GM18507 (cell line): ENCODE measurements around the gene RTP5.
A peak's percentile ranks its signal among the peaks of the same experiment; 100 is the strongest.

ENCODE experiments used
- DNase-seq: peaks from one replicate; pipeline ENCODE4 v3.0.0; 2011; ENCODE audit warnings: low read depth; ENCODE audit not compliant: insufficient read length; ENCODE audit errors: extremely low spot score
- FAIRE-seq: peaks from 2 replicates; lab custom pipeline; 2011; peaks lifted over from hg19 to GRCh38; lab: Jason Lieb, UNC

The RTP5 gene

DNA sequence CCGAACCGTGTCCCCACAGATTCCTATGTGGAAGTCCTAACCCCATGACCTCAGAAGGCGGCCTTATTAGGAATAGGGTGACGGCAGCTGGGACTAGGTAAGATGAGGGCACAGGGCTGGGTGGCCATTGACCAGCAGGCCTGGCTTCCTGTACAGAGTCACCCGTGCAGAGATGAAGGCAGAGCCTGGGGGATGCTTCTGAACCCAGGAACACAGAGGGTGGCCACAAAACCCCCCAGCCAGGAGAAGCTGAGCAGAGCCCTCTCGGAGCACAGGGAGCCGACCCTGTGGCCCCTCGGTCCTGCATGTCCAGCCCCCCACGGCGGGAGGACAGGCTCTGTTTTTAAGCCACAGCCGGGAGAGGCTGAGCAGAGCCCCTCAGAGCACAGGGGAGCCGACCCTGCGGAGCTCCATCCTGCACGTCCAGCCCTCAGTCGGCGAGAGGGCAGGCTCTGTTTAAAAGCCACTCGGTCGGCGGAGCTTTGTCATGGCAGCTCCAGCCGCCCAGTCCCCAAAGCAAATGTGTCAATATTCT, 13.6 kb upstream of the RTP5 start:
- no peak for FAIRE-seq

DNA sequence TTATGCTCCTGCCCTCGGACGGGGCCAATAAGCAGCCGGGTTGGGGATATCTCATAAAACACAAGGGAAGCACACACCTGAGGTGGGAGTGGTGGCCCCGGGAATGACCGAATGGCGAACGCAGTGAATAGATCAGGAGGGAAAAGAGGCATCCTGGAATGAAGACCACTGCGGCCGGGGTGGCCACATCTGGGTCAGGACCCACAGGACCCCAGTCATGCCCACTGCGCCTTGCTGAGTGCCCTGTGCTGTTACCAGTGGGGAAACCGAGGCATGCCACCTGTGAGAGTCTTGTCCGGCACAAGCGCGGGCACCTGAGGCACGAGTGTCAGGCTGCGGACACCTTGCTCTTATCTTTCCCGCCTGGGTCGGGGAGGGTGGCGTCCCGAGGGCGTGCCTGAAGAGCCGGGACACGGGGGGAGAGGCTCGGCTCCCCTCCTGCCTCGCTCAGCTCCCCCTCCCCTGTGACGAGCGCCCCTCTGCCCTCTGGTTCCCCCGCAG, 12.4 kb upstream of the RTP5 start:
- FAIRE-seq (no peak), DNase-seq (no peak)

More for the DNA sequence above, 13.6 kb upstream of the RTP5 start:
- no peak for DNase-seq

DNA sequence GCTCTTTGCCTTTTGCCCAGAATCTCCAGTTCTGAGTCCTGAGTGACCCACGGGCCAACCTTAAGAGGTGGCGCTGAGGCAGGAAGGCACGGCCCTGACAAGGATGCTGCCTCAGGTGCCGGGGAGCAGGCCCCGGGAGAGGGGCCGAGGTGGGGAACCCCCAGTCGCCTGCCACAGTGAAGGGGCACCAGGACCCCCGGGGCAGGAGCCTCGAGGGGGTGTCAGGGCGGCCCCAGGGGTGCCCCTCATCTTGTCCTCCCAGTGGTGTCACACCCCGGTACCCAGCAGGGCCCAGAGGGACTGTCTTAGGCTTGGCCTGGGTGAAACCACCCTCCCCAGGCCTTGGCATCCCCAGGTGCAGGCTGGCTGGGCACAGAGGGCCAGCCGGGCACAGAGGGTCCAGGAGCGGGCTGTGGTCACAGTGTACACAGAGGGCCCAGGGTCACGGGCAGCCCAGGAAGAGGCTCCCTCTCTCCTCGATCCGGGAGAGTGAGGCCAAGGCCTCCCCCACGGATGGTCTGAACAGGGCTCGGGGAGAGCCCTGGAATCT, 11.9 kb upstream of the RTP5 start:
- no peak for DNase-seq
- no peak for FAIRE-seq

DNA sequence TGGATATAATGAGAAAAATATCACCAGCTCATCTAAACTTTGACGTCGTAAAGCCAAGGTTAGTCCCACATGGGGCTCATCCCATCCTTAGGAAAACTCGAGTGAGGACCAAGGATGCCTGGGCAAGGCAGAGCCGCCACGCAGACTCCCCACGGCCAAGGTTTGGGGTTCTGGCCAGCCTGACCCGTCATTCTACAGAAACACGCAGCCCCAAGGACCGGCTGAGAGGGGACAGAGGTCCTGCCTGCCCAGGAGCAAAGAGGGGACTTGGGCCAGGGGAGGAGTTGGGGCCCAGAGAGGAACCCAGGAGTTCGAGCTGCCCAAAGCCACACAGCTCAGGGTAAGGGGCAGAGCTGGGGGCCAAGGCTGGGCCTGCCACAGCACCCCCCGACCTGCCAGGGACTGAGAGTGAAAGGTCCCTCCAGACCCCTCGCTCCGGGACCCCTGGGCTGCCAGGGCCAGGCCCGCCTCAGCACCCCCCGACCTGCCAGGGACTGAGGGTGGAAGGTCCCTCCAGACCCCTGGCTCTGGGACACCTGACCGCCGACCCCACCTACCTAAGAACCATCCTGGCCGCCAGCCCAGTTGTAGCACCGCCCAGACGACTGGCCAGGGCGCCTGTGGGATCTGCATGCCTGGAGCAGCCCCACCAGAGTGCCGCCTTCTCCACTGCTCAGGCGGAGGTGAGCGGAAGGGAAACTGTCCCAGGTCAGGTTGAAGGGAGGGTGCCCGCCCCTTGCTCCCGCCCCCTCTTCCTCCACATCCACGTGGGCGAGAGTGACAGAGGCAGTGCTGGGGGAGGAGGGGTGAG, 11.1 kb upstream of the RTP5 start, which contains the start of gene PDCD1:
Gene PDCD1, minus strand, starts transcription at position 689 of the 811 bp plus-strand sequence. Its CDS starts 56 bp downstream, at position 633.
- DNase-seq (peak; percentile 65), FAIRE-seq (peak; percentile 79)

DNA sequence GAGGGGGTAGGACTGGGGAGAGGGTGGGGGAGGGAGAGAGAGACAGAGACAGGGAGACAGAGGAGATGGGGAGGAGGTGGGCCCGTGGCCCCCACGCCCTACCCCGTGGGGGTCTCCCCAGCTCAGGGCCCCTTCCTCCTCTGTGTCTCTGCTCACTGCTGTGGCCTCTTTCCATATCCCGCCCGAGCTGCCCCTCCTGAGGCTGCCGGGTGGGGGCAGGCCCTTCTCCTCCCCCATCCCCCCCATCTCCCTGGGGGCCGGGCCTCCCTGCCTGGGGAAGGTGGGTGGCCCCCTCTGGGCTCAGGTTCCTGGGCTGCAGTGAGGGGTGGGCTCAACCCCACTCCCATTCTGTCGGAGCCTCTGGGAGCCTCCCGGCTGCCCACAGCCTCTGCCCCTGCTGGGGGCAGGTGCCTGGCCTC, 10.5 kb upstream of the RTP5 start:
- FAIRE-seq (no peak), DNase-seq (no peak)

DNA sequence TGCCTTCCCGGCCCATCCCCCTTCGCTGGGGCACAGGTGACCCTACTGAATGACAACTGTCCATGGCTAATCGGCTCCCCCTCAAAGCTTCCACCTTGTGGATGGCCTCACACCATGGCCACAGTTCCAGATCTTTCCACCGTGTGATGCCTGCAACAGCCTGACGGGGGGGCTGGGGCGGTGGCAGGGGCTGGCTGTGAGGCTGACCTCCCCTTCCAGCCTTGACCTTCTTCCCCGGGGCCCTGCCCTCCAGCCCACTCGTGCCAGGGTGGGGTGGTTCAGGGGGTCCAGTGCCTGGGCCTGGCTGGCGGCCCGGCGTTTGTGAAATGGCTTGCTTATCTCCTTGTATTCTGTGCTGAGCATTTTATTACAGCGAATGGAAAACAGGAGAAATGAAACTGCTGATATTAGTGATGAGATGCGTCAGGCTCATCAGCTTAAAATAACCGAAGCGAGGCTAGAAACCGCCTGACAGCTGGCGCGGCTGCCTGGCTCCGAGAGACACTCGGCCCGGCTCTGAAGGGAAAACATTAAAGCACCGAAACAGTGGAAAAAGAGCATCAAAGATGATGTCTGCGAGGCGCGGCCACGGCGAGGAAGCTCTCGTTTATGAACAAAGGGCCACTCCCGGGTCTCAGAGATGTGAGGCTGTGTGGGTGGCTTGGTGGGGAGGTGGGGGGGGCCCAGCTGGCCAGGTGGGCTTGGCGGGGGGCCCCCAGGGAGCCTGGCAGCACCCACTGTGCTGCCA, 9.9 kb upstream of the RTP5 start:
- FAIRE-seq = peak; percentile 96

DNA sequence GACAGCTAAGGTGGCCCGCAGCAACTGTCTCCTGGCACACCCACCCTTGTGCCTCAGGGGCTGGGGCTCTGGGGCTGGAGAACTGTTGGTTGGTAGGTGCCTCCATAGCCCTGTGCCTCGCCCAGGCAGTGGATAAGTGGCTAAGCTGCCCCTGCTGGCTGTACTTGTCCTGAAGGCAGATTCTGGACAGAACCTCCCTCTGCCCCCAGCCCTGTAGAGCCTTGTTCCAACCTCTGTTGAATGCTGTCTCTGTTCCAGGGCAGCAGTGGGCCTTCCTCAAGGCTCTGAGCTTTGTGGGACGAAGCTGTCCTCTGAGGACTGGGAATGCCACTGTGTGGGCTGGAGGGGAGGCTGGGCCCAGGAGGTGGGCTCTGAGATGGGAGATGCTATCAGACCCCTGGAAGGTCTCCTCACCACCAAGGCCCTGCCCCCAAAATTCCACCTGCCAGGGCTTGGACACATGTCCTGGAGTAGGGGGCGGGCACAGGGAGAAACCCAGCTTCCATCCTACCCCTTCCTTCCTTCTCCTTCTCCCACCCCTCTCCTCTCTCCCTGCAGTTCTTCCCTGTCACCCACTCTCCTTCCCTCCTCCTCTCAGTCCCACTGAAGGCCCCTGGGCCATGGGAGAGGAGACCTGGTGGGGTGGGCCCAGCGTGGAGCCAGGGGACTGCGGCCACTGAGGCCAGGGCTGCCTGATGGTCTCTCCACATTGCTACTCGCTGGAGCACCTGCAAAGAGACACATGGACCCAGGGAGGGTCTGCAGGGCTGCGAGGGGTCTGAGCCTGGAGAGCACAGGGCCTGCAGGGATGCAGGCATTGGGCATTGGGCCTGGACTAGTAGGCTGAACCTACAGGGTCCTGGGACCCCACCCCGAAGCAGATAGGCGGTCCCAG, 9.1 kb upstream of the RTP5 start:
- DNase-seq (no peak), FAIRE-seq (no peak)

More for the DNA sequence above, 9.9 kb upstream of the RTP5 start:
- DNase-seq = peak; percentile 62

DNA sequence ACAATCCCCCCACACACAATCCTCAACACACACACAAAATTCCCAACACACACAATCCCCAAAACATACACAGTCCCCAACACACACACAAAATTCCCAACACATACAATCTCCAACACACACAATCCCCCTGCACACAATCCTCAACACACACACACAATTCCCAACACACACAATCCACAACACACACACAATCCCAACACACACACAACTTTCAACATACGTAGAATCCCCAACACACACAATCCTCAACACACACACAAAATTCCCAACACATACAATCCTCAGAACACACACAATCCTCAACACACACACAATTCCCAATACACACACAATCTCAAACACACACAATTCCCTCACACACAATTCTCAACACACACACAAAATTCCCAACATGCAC, 8.3 kb upstream of the RTP5 start:
- no peak for FAIRE-seq
- no peak for DNase-seq

DNA sequence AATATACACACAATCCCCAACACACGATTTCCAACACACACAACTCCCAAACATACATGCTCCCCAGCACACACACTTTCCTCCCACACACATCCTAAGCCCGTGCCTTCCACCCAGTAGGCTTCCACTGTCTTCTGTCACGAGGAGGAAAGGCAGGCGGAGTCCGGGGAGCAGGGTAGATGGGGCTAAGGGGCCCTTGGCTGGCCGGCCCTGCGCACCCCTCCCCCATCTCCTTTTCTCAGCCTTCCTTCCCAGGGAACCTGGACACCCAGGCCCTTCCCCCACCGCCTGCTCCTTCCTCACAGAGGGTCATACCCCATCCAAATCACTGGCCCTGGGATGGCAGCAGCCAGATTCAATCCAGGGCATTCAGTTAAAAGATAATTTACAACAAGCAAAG, 7.4 kb upstream of the RTP5 start:
- DNase-seq (no peak), FAIRE-seq (no peak)

DNA sequence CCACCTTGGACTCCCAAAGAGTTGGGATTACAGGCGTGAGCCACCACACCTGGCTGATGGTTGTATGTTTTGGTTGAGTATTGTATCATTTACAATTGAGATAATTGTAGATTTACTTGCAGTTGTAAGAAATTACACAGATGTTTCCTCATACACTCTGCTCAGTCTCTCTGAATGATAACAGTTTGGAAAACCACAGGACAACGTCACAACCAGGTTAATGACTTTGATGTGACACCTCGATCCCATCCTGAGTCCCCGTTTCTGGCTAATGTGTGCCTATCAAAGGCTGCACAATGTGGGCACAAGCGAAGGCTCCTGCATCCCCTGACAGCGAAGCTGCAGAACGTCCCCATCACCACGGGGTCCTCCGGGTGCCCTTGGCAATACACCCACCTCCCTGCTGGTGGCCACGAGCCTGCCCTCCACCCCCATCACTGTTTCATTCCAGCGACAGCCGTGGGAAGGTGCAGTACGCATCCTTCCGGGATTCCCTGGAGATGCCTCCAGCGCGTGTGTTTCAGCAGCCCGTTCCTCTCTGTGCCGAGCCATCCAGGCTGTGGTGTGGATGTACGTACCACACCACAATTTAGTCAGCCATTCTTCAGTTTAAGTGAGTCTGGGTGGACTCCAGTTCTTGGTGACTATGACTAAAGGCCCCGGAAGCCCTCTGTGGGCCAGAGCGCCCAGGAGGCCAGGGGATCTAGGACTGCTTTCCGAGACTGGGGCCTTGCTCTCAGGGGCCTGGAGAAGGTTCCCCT, 6.6 kb upstream of the RTP5 start:
- no peak for FAIRE-seq
- DNase-seq = no peak

DNA sequence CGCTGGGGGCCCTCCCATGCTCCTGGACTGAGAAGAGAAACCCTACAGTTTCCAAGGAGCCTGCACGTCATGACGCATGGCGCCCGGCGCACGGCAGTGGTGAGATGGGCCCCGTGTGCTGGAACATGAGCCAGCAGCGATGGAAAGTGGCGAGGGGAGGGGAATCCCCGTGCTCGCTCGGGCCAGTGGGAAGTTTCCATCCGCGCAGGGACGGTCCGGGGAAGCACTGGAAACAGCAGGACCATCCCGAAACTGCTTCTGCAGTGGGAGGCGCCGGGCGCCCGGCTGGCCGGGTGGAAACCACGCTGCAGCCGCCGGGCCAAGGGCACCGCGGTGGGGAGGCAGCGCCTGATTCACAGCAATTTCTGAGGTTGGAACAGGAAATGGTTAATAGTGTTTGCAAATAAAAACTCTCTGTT, 6.0 kb upstream of the RTP5 start:
- peak; percentile 82 for FAIRE-seq
- no peak for DNase-seq

DNA sequence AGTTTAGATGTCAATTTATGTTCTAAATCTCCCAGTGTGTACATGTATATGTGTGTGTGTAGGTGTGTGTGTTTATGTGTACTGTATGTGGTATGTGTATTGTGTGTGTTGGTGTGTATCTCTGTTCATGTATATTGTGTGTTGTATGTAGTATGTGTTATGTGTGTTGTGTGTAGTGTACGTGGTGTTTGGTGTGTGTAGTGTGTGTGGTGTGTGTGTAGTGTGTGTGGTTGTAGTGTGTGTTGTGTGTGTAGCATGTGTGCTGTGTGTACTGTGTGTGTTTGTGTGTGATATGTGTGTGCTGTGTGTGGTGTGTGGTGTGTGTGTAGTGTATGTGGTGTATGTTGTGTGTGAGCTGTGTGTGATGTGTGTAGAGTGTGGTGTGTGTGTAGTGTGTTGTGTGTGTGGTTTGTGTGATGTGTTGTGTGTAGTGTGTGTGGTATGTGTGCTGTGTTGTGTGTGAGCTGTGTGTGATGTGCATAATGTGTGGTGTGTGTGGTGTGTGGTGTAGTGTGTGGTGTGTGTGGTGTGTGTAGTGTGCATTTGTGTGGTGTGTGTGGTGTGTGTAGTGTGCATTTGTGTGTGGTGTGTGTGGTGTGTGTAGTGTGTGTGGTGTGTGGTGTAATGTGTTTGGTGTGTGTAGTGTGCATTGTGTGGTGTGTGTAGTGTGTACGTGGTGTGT, 5.2 kb upstream of the RTP5 start:
- DNase-seq (no peak), FAIRE-seq (peak; percentile 82)

DNA sequence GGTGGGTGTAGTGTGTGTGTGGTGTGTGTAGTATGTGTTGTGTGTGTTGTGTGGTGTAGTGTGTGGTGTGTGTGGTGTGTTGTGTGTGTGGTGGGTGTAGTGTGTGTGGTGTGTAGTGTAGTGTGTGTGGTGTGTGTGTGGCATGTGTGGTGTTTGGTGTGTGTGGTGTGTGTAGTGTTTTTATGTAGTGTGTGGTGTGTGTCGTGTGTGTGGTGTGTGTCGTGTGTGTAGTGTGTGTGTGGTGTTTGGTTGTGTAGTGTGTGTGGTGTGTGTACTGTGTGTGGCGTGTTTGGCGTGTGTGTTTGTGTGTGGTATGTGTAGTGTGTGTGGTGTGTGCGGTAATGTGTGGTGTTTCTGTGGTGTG, 4.7 kb upstream of the RTP5 start:
- no peak for DNase-seq
- no peak for FAIRE-seq

DNA sequence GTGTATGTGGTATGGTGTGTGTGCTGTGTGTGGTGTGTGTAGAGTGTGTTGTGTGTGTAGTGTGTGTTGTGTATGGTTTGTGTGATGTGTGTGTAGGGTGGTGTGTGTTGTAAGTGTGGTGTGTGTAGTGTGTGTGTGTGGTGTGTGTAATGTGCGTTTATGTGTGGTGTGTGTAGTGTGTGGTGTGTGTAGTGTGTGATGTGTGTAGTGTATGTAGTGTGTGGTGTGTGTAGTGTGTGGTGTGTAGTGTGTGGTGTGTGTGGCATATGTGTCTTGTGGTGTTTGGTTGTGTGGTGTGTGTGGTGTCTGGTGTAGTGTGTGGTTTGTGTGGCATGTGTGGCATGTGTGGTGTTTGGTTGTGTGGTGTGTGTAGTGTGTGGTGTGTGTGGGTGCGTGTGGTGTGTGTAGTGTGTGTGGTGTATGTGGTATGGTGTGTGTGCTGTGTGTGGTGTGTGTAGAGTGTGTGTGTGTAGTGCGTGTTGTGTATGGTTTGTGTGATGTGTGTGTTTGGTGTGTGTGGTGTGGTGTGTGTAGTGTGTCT, 4.0 kb upstream of the RTP5 start:
- FAIRE-seq (peak; percentile 82), DNase-seq (no peak)

DNA sequence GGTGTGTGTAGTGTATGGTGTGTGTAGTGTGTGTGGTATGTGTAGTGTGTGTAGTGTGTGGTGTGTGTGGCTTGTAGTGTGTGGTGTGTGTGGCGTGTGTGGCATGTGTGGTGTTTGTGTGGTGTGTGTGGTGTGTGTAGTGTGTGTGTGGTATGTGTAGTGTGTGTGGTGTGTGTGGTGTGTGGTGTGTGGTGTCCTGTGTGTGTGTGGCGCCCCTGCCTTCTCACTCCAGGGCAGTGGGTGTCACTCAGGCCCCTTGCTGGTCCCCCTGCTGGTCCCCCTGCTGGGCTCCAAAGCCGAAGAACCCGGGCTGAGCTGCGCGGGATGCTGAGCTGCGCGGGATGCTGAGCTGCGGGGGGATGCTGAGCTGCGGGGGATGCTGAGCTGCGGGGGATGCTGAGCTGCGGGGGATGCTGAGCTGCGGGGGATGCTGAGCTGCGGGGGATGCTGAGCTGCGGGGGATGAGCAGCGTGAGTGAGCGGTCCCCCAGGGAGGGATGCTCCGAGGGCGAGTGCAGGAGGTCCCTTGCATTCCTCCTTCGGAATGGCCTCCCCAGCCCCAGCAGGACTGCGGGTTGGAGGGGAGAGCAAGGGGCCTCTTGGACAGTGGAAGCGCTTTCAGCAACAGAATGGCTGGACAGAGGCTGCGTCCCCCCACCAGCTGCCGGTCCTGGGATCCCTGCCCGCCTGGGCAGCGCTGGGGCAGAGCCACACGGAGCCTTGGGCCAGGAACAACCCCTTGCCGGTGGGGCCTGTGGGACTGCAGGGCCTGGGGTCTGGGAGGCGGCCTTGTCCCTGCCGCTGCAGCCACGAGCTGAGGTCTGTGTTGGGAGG, 3.4 kb upstream of the RTP5 start:
- no peak for FAIRE-seq
- DNase-seq = no peak

DNA sequence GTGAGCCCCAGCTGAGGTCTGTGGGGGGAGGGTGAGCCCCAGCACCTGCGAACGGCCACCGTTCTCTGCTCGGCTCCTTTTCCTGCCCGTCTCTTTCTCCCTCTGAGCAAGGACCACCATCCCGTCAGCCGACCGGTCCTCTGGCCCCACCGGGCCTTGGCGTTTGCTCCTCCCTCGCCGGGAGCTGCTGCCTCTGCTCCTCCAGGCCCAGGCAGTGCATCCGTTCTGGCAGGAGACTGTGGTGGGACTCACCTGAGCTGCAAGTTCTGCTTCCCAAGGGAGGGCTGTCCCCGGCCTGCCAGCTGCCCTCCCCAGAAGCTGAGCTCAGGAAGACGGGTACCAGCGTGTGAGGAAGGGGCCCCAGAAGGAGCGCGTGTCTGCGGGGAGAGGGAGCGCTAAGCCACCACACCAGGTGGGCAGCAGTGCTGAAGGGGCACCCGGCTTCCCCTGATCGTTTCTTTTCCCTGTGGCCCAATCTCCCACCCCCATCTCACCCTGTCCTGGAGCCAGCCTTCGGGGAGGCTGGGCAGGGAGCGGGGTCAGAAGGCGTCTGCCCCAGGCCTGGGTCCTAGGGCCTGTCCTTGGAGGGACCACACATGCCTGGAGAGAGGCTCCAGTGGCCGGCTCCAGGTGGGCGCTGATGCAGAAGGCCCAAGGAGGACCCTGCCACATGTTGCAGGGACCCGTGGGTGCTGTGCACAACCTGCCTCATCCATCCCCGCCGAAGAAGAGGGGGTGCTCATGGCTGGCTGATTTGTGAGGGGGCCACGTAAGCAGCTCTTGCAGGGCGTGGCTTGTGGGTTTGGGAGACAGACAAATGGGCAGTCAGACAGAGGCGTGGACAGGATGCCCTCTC, 2.5 kb upstream of the RTP5 start:
- FAIRE-seq = no peak
- no peak for DNase-seq
